ENCODE data around the gene POLR2E. TPM values are rescaled to one million over a fixed set of nuclear protein-coding genes. Genes with fewer than 3 reads are reported as not detected.
A peak's percentile ranks its signal among the peaks of the same experiment; 100 is the strongest.

The POLR2E gene
- total RNA-seq, 1 donor = 69.5 TPM

DNA sequence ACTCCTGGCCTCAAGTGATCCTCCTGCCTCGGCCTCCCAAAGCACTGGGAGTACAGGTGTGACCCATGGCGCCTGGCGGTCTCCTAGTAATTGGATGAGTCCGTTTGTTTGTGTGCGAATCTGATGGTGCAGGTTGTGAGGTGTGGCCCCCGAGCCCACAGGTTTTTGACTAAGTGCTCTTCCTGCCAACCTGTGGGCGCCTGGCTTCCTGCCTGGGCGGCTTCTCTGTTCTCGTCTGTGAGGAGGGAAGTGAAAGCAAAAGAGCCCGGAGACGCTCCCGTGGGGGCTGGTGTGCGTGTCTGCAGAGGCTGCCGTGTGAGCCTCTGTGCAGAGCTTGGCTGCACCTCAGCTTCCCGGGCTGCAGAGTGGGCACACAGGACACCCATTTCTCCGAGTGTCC lies 18.2 kb downstream of the POLR2E start:
- no peak overlapping the region for H3K4me3 ChIP-seq (ENCODE audit: low read depth, low read length)
- DNase-seq (ENCODE audit: low read depth) = no peak
- TF ChIP-seq, protein P1, sequence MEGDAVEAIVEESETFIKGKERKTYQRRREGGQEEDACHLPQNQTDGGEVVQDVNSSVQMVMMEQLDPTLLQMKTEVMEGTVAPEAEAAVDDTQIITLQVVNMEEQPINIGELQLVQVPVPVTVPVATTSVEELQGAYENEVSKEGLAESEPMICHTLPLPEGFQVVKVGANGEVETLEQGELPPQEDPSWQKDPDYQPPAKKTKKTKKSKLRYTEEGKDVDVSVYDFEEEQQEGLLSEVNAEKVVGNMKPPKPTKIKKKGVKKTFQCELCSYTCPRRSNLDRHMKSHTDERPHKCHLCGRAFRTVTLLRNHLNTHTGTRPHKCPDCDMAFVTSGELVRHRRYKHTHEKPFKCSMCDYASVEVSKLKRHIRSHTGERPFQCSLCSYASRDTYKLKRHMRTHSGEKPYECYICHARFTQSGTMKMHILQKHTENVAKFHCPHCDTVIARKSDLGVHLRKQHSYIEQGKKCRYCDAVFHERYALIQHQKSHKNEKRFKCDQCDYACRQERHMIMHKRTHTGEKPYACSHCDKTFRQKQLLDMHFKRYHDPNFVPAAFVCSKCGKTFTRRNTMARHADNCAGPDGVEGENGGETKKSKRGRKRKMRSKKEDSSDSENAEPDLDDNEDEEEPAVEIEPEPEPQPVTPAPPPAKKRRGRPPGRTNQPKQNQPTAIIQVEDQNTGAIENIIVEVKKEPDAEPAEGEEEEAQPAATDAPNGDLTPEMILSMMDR (IDR thresholded peaks at IDR 0.05; ENCODE audit: insufficient read depth, low read depth, low read length) = no peak

DNA sequence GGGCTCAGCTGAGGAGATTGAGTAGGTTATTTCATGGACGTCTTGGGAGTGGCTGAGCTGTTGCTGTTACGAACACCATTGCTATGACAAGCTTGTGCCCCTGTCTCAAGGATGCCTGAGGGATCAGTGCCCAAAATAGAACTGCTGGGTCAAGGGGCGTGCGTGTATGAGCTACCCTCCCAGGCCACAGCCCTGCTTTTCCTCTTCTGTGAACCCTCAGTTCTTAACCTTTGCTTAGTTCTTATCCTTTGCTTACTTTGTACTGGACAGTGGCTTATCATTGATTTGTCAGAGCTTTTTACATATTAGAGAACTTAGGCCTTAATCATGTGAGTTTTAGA lies 19.2 kb downstream of the POLR2E start:
- peak; percentile 13 for DNase-seq (ENCODE audit: low read depth)
- TF ChIP-seq, protein P1 (IDR thresholded peaks at IDR 0.05; ENCODE audit: insufficient read depth, low read depth, low read length) = no peak
- H3K4me3 ChIP-seq (ENCODE audit: low read depth, low read length) = no peak overlapping the region

GRCh38 chr19:1074544-1075283 lies 20.5 kb downstream of the POLR2E start:
- DNase-seq (ENCODE audit: low read depth) = peak; percentile 75
- peak overlapping the region; percentile 64 for H3K4me3 ChIP-seq (ENCODE audit: low read depth, low read length)
- TF ChIP-seq, protein P1 (IDR thresholded peaks at IDR 0.05; ENCODE audit: insufficient read depth, low read depth, low read length) = no peak

DNA sequence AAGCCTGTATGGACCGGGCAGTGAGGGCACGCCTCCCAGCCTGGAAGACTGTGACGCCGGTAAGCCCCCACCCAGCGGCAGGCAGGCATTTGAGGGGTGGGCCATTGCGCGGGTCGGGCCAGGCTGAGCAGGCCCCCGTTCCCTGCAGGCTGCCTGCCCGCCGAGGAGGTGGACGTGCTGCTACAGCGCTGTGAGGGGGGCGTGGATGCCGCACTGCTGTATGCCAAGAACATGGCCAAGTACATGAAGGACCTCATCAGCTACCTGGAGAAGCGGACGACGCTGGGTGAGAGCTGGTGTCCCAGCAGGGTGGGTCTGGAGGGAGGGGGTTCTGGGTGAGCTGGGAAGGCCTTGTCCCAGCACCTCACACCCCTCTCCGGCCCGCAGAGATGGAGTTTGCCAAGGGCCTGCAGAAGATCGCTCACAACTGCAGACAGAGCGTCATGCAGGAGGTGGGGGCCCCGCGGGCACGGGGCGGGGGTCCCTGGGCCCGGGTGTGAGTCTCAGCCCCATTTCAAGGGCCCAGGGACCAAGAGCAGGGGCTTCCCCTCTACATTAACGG lies 21.1 kb downstream of the POLR2E start:
- DNase-seq (ENCODE audit: low read depth) = no peak
- no peak overlapping the region for H3K4me3 ChIP-seq (ENCODE audit: low read depth, low read length)
- TF ChIP-seq, protein P1 (IDR thresholded peaks at IDR 0.05; ENCODE audit: insufficient read depth, low read depth, low read length) = no peak

GRCh38 chr19:1073063-1073955 lies 21.9 kb downstream of the POLR2E start:
- no peak for DNase-seq (ENCODE audit: low read depth)
- TF ChIP-seq, protein P1 (IDR thresholded peaks at IDR 0.05; ENCODE audit: insufficient read depth, low read depth, low read length) = no peak
- H3K4me3 ChIP-seq (ENCODE audit: low read depth, low read length) = no peak overlapping the region

DNA sequence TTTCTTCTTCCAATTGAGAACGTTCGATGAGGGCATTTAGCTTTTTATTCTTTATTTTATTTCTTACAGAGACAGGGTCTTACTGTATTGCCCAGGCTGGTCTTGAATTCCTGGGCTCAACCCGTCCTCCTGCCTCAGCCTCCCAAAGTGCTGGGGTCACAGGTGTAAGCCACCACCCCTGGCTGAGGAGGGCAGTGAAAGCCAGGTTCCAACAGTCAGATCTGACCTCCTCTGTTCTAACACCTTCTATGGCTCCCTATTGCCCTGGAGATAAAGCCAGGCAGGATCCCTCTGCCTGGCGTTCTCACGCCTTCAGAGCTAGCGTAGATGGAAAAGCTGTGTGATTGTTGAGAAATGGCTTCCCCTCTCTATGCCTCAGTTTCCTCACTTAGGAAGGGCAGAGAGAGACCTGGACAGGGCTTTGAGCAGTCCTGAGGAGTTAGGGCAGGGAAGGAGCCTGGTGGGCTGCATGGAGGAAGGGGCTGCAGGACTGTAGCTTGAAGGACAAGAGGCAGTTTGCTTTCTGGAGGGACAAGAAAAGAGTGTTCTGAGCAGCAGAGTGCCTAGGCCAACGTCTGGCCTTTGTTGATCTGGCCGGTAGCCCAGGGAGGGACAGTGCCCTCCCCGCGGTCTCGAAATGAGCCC lies 22.7 kb downstream of the POLR2E start:
- DNase-seq (ENCODE audit: low read depth) = no peak
- TF ChIP-seq, protein P1 (IDR thresholded peaks at IDR 0.05; ENCODE audit: insufficient read depth, low read depth, low read length) = no peak
- no peak overlapping the region for H3K4me3 ChIP-seq (ENCODE audit: low read depth, low read length)
